K562 (cell line): ENCODE data around the gene CCNY. TPM values are rescaled to one million over a fixed set of nuclear protein-coding genes. Genes with fewer than 3 reads are reported as not detected.

Experiments used
- ATAC-seq: fragments of 200-7000 bp; cut with Tn5 transposase; 3 replicates; pipeline ENCODE4 v1.9.1; 2020; ENCODE audit warnings: moderate library complexity
- BruUV-seq: library from RNA; stranded (reverse); fragments of 400-500 nt; replicated peaks from 2 replicates; lab custom pipeline; 2021; lab: Mats Ljungman, UMichigan
- CTCF ChIA-PET: fragments of 300-600 bp; formaldehyde crosslinking; extraction: SDS; loops from one replicate; lab custom pipeline; 2021; ENCODE audit warnings: low intra/inter-chr PET ratio; lab: Yijun Ruan, JAX
- POLR2A ChIA-PET: fragments of 300-600, 350-650 bp; sonication (Branson Sonifier 250); formaldehyde crosslinking; extraction: SDS; loops from one replicate; lab custom pipeline; 2021; ENCODE audit warnings: antibody characterized with exemption, inconsistent platforms; lab: Yijun Ruan, JAX
- DNase-seq, 4 experiments: peaks; one replicate each; pipeline versions ENCODE4 v3.0.0 to v3.0.0-alpha.2; 2011 to 2018; ENCODE audit warnings: low spot score in 3 of 4, mixed read lengths in 3 of 4; ENCODE audit errors: extremely low read depth in 1 of 4
- FAIRE-seq: peaks from 2 replicates; lab custom pipeline; 2011; peaks lifted over from hg19 to GRCh38; lab: Jason Lieb, UNC
- H2AFZ ChIP-seq: 2 replicates; pipeline ENCODE4 v1.6.0; 2011; ENCODE audit warnings: low read depth, low read length, control low read depth, inconsistent platforms
- H3K27ac ChIP-seq: fragments of 200-600 bp; 3 replicates; pipeline ENCODE4 v1.8.0; 2011; ENCODE audit warnings: low read depth, mild to moderate bottlenecking, control low read depth, inconsistent platforms, low read length, moderate library complexity, mixed read lengths; ENCODE audit errors: extremely low read depth
- H3K27me3 ChIP-seq, 2 experiments: fragments of 300-600 bp in 1 of 2; 2 replicates in 1 of 2; 3 replicates in 1 of 2; pipeline versions ENCODE4 v1.6.0 to v1.8.0; 2011; ENCODE audit warnings: inconsistent platforms in 2 of 2, low read length in 2 of 2, mild to moderate bottlenecking in 1 of 2, mixed read lengths in 1 of 2, moderate library complexity in 1 of 2; ENCODE audit not compliant: control insufficient read depth in 2 of 2, insufficient read depth in 2 of 2
- H3K36me3 ChIP-seq: fragments of 300-600 bp; 3 replicates; pipeline ENCODE4 v1.8.0; 2011; ENCODE audit warnings: mild to moderate bottlenecking, low read length, inconsistent platforms; ENCODE audit not compliant: control insufficient read depth, insufficient read depth
- H3K4me1 ChIP-seq, 2 experiments: fragments of 200-600 bp in 1 of 2; replicated peaks in 1 of 2; 2 replicates in 1 of 2; 3 replicates in 1 of 2; pipeline versions ENCODE4 v1.5.1 to v1.8.0; 2011; ENCODE audit warnings: inconsistent platforms in 2 of 2, low read length in 2 of 2, mild to moderate bottlenecking in 1 of 2, mixed read lengths in 1 of 2, moderate library complexity in 1 of 2; ENCODE audit not compliant: control insufficient read depth in 2 of 2, insufficient read depth in 2 of 2
- H3K4me2 ChIP-seq: 2 replicates; pipeline ENCODE4 v1.6.1; 2011; ENCODE audit warnings: low read length, control low read depth, inconsistent platforms, mixed read lengths; ENCODE audit not compliant: insufficient read depth
- H3K4me3 ChIP-seq: fragments of 200-600 bp; sonication (generic), shearing (Covaris generic); 2 replicates; pipeline ENCODE4 v1.5.1; 2016; ENCODE audit warnings: control low read depth, inconsistent platforms
- H3K79me2 ChIP-seq: fragments of 200-600 bp; 3 replicates; pipeline ENCODE4 v1.8.0; 2011; ENCODE audit warnings: low read length, inconsistent platforms; ENCODE audit not compliant: control insufficient read depth, insufficient read depth
- H3K9ac ChIP-seq, 2 experiments: 2 replicates each; pipeline versions ENCODE4 v1.6.0 to v1.6.1; 2011; ENCODE audit warnings: low read depth in 2 of 2, low read length in 2 of 2, control low read depth in 1 of 2, inconsistent platforms in 1 of 2, mild to moderate bottlenecking in 1 of 2, mixed read lengths in 1 of 2; ENCODE audit not compliant: insufficient read depth in 1 of 2
- H3K9me1 ChIP-seq: one replicate; pipeline ENCODE4 v1.6.0; 2011; ENCODE audit warnings: inconsistent platforms, mild to moderate bottlenecking, low read length, moderate library complexity; ENCODE audit not compliant: control insufficient read depth, insufficient read depth
- H3K9me3 ChIP-seq: replicated peaks from 2 replicates; pipeline ENCODE4 v1.5.1; 2011; ENCODE audit warnings: low read depth, low read length, inconsistent platforms; ENCODE audit not compliant: control insufficient read depth, insufficient read depth
- H4K20me1 ChIP-seq: replicated peaks from 2 replicates; pipeline ENCODE4 v1.6.1; 2011; ENCODE audit warnings: low read length, inconsistent platforms, mixed read lengths; ENCODE audit not compliant: control insufficient read depth, insufficient read depth
- BDP1 ChIP-seq: IDR thresholded peaks from 3 replicates; pipeline ENCODE4 v1.6.1; 2011; ENCODE audit not compliant: insufficient read length, insufficient read depth
- BHLHE40 ChIP-seq: IDR thresholded peaks from 2 replicates; pipeline ENCODE4 v1.6.1; 2011; ENCODE audit warnings: low read length, improper control_type of control experiment
- CHD2 ChIP-seq: IDR thresholded peaks from 2 replicates; pipeline ENCODE4 v1.6.1; 2011; ENCODE audit warnings: low read depth, low read length
- CLOCK ChIP-seq: fragments of 250-450 bp; sonication (Bioruptor Pico); IDR thresholded peaks from 2 replicates; pipeline ENCODE4 v1.4.0; 2020; ENCODE audit warnings: mild to moderate bottlenecking, moderate library complexity, borderline replicate concordance
- E2F6 ChIP-seq, 2 experiments: IDR thresholded peaks; 2 replicates each; pipeline ENCODE4 v1.6.1; 2011; ENCODE audit warnings: borderline replicate concordance in 1 of 2, control low read depth in 1 of 2, low read depth in 1 of 2, low read length in 1 of 2, mild to moderate bottlenecking in 1 of 2, mixed read lengths in 1 of 2, moderate library complexity in 1 of 2; ENCODE audit not compliant: insufficient read depth in 1 of 2, insufficient read length in 1 of 2, poor library complexity in 1 of 2, severe bottlenecking in 1 of 2; ENCODE audit errors: extremely low read depth in 1 of 2
- ELF4 ChIP-seq: fragments of 450-650 bp; formaldehyde crosslinking; IDR thresholded peaks from 2 replicates; pipeline ENCODE4 v1.4.0; 2022; ENCODE audit warnings: missing genetic modification characterization
- FOS ChIP-seq: IDR thresholded peaks from 3 replicates; pipeline ENCODE4 v1.6.1; 2011; ENCODE audit not compliant: insufficient read length; ENCODE audit errors: extremely low read depth
- MXI1 ChIP-seq: IDR thresholded peaks from 2 replicates; pipeline ENCODE4 v1.6.1; 2011; ENCODE audit warnings: low read depth, mild to moderate bottlenecking, improper control_type of control experiment, low read length
- PPARD ChIP-seq: fragments of 250-450 bp; sonication (Bioruptor Pico); IDR thresholded peaks from 2 replicates; pipeline ENCODE4 v1.8.0; 2022; ENCODE audit warnings: inconsistent platforms, mild to moderate bottlenecking, moderate library complexity
- RBFOX2 ChIP-seq: fragments of 200-400 bp; formaldehyde crosslinking; IDR thresholded peaks from 2 replicates; pipeline ENCODE4 v1.6.1; 2017; ENCODE audit warnings: low read depth, mild to moderate bottlenecking, low read length, moderate library complexity
- ZNF239 ChIP-seq: fragments of 250-450 bp; sonication (Bioruptor Pico); IDR thresholded peaks from 2 replicates; pipeline ENCODE4 v1.4.0; 2020; ENCODE audit warnings: mild to moderate bottlenecking
- ZNF583 ChIP-seq: fragments of 250-450 bp; sonication (Bioruptor Pico); IDR thresholded peaks from 2 replicates; pipeline ENCODE4 v1.4.0; 2020
- WGBS: fragments of 100-300 bp; shearing (Covaris generic); methylation state at CpG from one replicate; pipeline ENCODE4 v1.1.6; 2016; ENCODE audit warnings: low coverage, mixed read lengths; ENCODE audit not compliant: insufficient coverage; ENCODE audit errors: missing lambda C conversion rate; 5-methylcytosine and 5-hydroxymethylcytosine counted together
- in situ Hi-C: fragments of 300-500 bp; cut with MboI; formaldehyde crosslinking; loops from 4 replicates; pipeline ENCODE4 v1.15.0; 2018; ENCODE audit warnings: inconsistent platforms, mixed read lengths
- intact Hi-C: fragments of 100-400 bp; cut with micrococcal nuclease; formaldehyde crosslinking; loops from 2 replicates; pipeline ENCODE4 v1.14.2; 2022
- polyA plus RNA-seq, 8 experiments: library from polyadenylated mRNA; depleted of rRNA in 4 of 8; stranded (reverse) in 5 of 8; unstranded in 3 of 8; fragments of >200 nt; fragmentation: Nextera tagmentation in 2 of 8; fragmentation: Illumina TruSeq in 1 of 8; extraction: Ambion mirVana in 2 of 8; extraction: Trizol in 1 of 8; gene quantifications; 2 replicates each; pipeline versions ENCODE4 v1.2.1 to v1.2.3, GENCODE V29; 2011 to 2014; ENCODE audit warnings: inconsistent platforms in 1 of 8, missing spikeins in 1 of 8
- total RNA-seq, 7 experiments: library from RNA; depleted of rRNA in 6 of 7; stranded (reverse); fragments of >200 nt in 6 of 7; fragmentation: Illumina TruSeq in 2 of 7; extraction: Trizol in 2 of 7; gene quantifications; 2 replicates each; pipeline versions ENCODE4 v1.2.1 to v1.2.3, GENCODE V29; 2011 to 2021; ENCODE audit warnings: low replicate concordance in 1 of 7
- TF ChIP-seq, protein P1 (sequence below): sonication (generic); IDR thresholded peaks from 2 replicates; pipeline ENCODE4 v1.6.1; 2016
- TF ChIP-seq, protein P2 (sequence below): fragments of 250-450 bp; sonication (Bioruptor Pico); IDR thresholded peaks from 2 replicates; pipeline ENCODE4 v1.8.0; 2022; ENCODE audit warnings: inconsistent platforms, mild to moderate bottlenecking, moderate library complexity, borderline replicate concordance
- TF ChIP-seq, protein P3 (sequence below): fragments of 250-450 bp; sonication (Bioruptor Pico); IDR thresholded peaks from 2 replicates; pipeline ENCODE4 v1.5.0; 2020; ENCODE audit warnings: mild to moderate bottlenecking, borderline replicate concordance

The CCNY gene
- total and polyA plus RNA-seq, 9 of the 15 experiments (the other 6 are each of a cell fraction or from before 2014, with no cell fraction given) = 8.4 to 109 (median 38.6) TPM

DNA sequence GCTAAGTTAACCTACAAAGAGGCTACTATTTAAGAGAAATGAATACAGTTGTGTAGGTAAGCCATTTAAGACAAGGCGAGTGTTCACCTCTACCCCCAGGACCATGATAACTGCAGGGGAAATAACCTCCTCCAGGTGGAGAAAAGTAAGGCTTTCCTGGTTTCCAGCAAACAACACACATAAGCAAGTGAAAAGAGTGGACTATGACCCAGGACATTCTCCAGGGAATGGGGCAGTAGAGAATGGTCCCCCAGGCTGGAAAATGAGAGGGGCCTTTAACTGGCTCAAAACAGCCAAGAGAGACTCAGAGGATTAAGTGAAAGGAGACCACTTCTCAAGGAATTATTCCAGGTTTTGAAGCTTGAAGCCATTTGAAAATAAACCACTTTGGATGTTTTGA is 167.8 kb downstream of the CCNY start:
- FAIRE-seq (no peak), DNase-seq (no peak), ATAC-seq (no peak)
- Histone ChIP-seq H3K27ac (no peak overlapping the region), H2AFZ (no peak overlapping the region), H3K27me3 (no peaks in the 10 kb centered on the region), H3K9me3 (no peaks in the 10 kb centered on the region), H3K9ac (no peak overlapping the region), H3K9me1 (no peaks in the 10 kb centered on the region), H3K36me3 (peaks cover 12% of the 10 kb centered on the region; the same call in 2 of the 3 replicates), H3K4me1 (peaks cover 0 to 8% of the 10 kb centered on the region in 2 experiments; a peak in 3 of 5 replicates), H3K4me2 (no peak overlapping the region), H3K4me3 (no peak overlapping the region), H3K79me2 (peaks cover 44% of the 10 kb centered on the region), H4K20me1 (peaks cover 5% of the 10 kb centered on the region)
- BruUV-seq = no TSS peak
- ChIA-PET CTCF (no interaction called here), POLR2A (no interaction called here)
- intact Hi-C loops = no loop called here
- WGBS = 86% methylated on average over 1 of the region's 1 CpG
- in situ Hi-C loops = loop anchor here (10.0 kb wide), 1 partner anchor 269 kb away; no protein-coding TSS in a partner anchor
- TF ChIP-seq CHD2 = no peak
- TF ChIP-seq ZNF239 (CRISPR knock-in tag) = no peak
- no peak for TF ChIP-seq E2F6 (IDR thresholded peaks at IDR 0.05; ENCODE audit: borderline replicate concordance in 1 of 2, extremely low read depth in 1 of 2, insufficient read depth in 1 of 2, insufficient read length in 1 of 2, low read depth in 1 of 2, low read length in 1 of 2, poor library complexity in 1 of 2, severe bottlenecking in 1 of 2)
- TF ChIP-seq PPARD (CRISPR knock-in tag) = no peak
- TF ChIP-seq, protein P1, sequence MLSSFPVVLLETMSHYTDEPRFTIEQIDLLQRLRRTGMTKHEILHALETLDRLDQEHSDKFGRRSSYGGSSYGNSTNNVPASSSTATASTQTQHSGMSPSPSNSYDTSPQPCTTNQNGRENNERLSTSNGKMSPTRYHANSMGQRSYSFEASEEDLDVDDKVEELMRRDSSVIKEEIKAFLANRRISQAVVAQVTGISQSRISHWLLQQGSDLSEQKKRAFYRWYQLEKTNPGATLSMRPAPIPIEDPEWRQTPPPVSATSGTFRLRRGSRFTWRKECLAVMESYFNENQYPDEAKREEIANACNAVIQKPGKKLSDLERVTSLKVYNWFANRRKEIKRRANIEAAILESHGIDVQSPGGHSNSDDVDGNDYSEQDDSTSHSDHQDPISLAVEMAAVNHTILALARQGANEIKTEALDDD = no peak
- no peak for TF ChIP-seq ELF4 (CRISPR knock-in tag)
- TF ChIP-seq BDP1 = no peak
- no peak for TF ChIP-seq FOS
- TF ChIP-seq, protein P2, sequence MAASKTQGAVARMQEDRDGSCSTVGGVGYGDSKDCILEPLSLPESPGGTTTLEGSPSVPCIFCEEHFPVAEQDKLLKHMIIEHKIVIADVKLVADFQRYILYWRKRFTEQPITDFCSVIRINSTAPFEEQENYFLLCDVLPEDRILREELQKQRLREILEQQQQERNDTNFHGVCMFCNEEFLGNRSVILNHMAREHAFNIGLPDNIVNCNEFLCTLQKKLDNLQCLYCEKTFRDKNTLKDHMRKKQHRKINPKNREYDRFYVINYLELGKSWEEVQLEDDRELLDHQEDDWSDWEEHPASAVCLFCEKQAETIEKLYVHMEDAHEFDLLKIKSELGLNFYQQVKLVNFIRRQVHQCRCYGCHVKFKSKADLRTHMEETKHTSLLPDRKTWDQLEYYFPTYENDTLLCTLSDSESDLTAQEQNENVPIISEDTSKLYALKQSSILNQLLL (CRISPR knock-in tag) = no peak
- TF ChIP-seq RBFOX2 = no peak
- TF ChIP-seq MXI1 = no peak
- TF ChIP-seq, protein P3, sequence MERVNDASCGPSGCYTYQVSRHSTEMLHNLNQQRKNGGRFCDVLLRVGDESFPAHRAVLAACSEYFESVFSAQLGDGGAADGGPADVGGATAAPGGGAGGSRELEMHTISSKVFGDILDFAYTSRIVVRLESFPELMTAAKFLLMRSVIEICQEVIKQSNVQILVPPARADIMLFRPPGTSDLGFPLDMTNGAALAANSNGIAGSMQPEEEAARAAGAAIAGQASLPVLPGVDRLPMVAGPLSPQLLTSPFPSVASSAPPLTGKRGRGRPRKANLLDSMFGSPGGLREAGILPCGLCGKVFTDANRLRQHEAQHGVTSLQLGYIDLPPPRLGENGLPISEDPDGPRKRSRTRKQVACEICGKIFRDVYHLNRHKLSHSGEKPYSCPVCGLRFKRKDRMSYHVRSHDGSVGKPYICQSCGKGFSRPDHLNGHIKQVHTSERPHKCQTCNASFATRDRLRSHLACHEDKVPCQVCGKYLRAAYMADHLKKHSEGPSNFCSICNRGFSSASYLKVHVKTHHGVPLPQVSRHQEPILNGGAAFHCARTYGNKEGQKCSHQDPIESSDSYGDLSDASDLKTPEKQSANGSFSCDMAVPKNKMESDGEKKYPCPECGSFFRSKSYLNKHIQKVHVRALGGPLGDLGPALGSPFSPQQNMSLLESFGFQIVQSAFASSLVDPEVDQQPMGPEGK (CRISPR knock-in tag) = no peak
- TF ChIP-seq CLOCK (CRISPR knock-in tag) = no peak
- TF ChIP-seq BHLHE40 = no peak
- TF ChIP-seq ZNF583 (CRISPR knock-in tag) = no peak
